Vagina (tissue), 2 donors: Measurements from ENCODE around the gene NOTCH1. TPM values are rescaled to one million over a fixed set of nuclear protein-coding genes. Genes with fewer than 3 reads are reported as not detected.

ENCODE experiments used
- DNase-seq, 2 donors: peaks; one replicate each; pipeline ENCODE4 v3.0.0-alpha.2; 2017; ENCODE audit errors: extremely low spot score in 2 of 2
- H3K27ac ChIP-seq: fragments of 200-600 bp; sonication (generic); one replicate; pipeline ENCODE4 v1.5.1; 2019
- H3K27me3 ChIP-seq: fragments of 200-600 bp; sonication (generic); one replicate; pipeline ENCODE4 v1.5.1; 2019
- H3K36me3 ChIP-seq, 2 donors: fragments of 200-600 bp; sonication (generic); one replicate each; pipeline ENCODE4 v1.5.1; 2017 to 2019
- H3K4me1 ChIP-seq: fragments of 200-600 bp; sonication (generic); one replicate; pipeline ENCODE4 v1.5.1; 2019
- H3K4me3 ChIP-seq, 2 donors: fragments of 200-600 bp; sonication (generic); 1 replicate in 1 of 2; 2 replicates in 1 of 2; pipeline ENCODE4 v1.5.1; 2016 to 2019
- H3K9me3 ChIP-seq: fragments of 200-600 bp; sonication (generic); one replicate; pipeline ENCODE4 v1.5.1; 2019
- CTCF ChIP-seq, 3 experiments: fragments of 450-650 bp in 2 of 3; fragments of 200-600 bp in 1 of 3; sonication (generic) in 1 of 3; IDR thresholded peaks; one replicate each; pipeline ENCODE4 v1.5.1; 2017 to 2019; ENCODE audit warnings: antibody characterized with exemption in 3 of 3, mild to moderate bottlenecking in 2 of 3, moderate library complexity in 2 of 3
- POLR2A ChIP-seq, 2 donors: fragments of 450-650 bp; IDR thresholded peaks; one replicate each; pipeline ENCODE4 v1.6.1; 2017; ENCODE audit warnings: antibody characterized with exemption in 2 of 2, mild to moderate bottlenecking in 2 of 2, moderate library complexity in 2 of 2
- POLR2AphosphoS5 ChIP-seq, 2 donors: sonication (generic); formaldehyde crosslinking; IDR thresholded peaks; one replicate each; pipeline ENCODE4 v1.9.0; 2017; ENCODE audit warnings: antibody characterized with exemption in 2 of 2, mild to moderate bottlenecking in 2 of 2, low read depth in 1 of 2; ENCODE audit not compliant: insufficient read depth in 1 of 2
- intact Hi-C: fragments of 100-400 bp; cut with DNase I; formaldehyde crosslinking; loops from one replicate; pipeline ENCODE4 v1.15.1; 2023
- total RNA-seq: library from RNA; depleted of rRNA; stranded (reverse); fragments of >200 nt; gene quantifications from one replicate; pipeline ENCODE4 v1.2.3, GENCODE V29; 2016

Gene NOTCH1
- total RNA-seq, 1 donor from 2014 or later, result 67.0 TPM

GRCh38 chr9:136539427-136540421 lies 6.1 kb downstream of the NOTCH1 start:
- peak; percentile 95 to 99 for DNase-seq
- Histone ChIP-seq H3K4me1 (peaks cover 94% of the 10 kb centered on the region), H3K36me3 (peaks cover 0 to 9% of the 10 kb centered on the region in 2 donors), H3K4me3 (peak overlapping the region; percentile 18 to 22), H3K27ac (peak overlapping the region; percentile 91), H3K27me3 (no peaks in the 10 kb centered on the region), H3K9me3 (no peaks in the 10 kb centered on the region)
- intact Hi-C loops, result loop anchor here (10.0 kb wide), 1 partner anchor 45 kb away; no protein-coding TSS in a partner anchor
- TF ChIP-seq POLR2A (IDR thresholded peaks at IDR 0.05) (peak in 1 of 2 donors; percentile 28), CTCF (IDR thresholded peaks at IDR 0.05) (no peak), POLR2AphosphoS5 (IDR thresholded peaks at IDR 0.05; ENCODE audit: insufficient read depth in 1 of 2, low read depth in 1 of 2) (peak; percentile 83 to 92)

- Histone ChIP-seq H3K36me3 (peaks cover 0 to 9% of the 10 kb centered on the region in 2 donors), H3K27ac (peak overlapping the region; percentile 91), H3K4me3 (peak overlapping the region in 1 of 2 donors; percentile 9), H3K4me1 (peaks cover 94% of the 10 kb centered on the region), H3K27me3 (no peaks in the 10 kb centered on the region), H3K9me3 (no peaks in the 10 kb centered on the region)
- TF ChIP-seq CTCF (IDR thresholded peaks at IDR 0.05), result no peak
- TF ChIP-seq POLR2A (IDR thresholded peaks at IDR 0.05), result no peak
- TF ChIP-seq POLR2AphosphoS5 (IDR thresholded peaks at IDR 0.05; ENCODE audit: insufficient read depth in 1 of 2, low read depth in 1 of 2), result peak in 1 of 2 donors; percentile 55
- intact Hi-C loops, result no loop called here
- DNase-seq, result no peak
Measured at GRCh38 chr9:136538599-136539426, 7.0 kb downstream of the NOTCH1 start.

- Histone ChIP-seq H3K27ac (peak overlapping the region; percentile 91), H3K9me3 (no peaks in the 10 kb centered on the region), H3K36me3 (peaks cover 0 to 9% of the 10 kb centered on the region in 2 donors), H3K4me3 (no peak overlapping the region), H3K4me1 (peaks cover 94% of the 10 kb centered on the region), H3K27me3 (no peaks in the 10 kb centered on the region)
- TF ChIP-seq POLR2AphosphoS5 (IDR thresholded peaks at IDR 0.05; ENCODE audit: insufficient read depth in 1 of 2, low read depth in 1 of 2), result no peak
- no peak for TF ChIP-seq CTCF (IDR thresholded peaks at IDR 0.05)
- no peak for TF ChIP-seq POLR2A (IDR thresholded peaks at IDR 0.05)
- no peak for DNase-seq
- intact Hi-C loops, result no loop called here
Measured at GRCh38 chr9:136537896-136538598, 7.8 kb downstream of the NOTCH1 start.

- TF ChIP-seq CTCF (IDR thresholded peaks at IDR 0.05) (no peak), POLR2AphosphoS5 (IDR thresholded peaks at IDR 0.05; ENCODE audit: insufficient read depth in 1 of 2, low read depth in 1 of 2) (no peak), POLR2A (IDR thresholded peaks at IDR 0.05) (no peak)
- DNase-seq, result no peak
- no peak overlapping the region for H3K4me3 ChIP-seq
- no peaks in the 10 kb centered on the region for H3K27me3 ChIP-seq
- no peaks in the 10 kb centered on the region for H3K9me3 ChIP-seq
- intact Hi-C loops, result no loop called here
- H3K4me1 ChIP-seq, result peaks cover 94% of the 10 kb centered on the region
- peaks cover 0 to 6% of the 10 kb centered on the region in 2 donors for H3K36me3 ChIP-seq
- peak overlapping the region; percentile 91 for H3K27ac ChIP-seq
Measured at GRCh38 chr9:136537411-136537810, 8.4 kb downstream of the NOTCH1 start.
